ENCODE data around the gene COBLL1. TPM values are rescaled to one million over a fixed set of nuclear protein-coding genes. Genes with fewer than 3 reads are reported as not detected.
"Not testable (repeated sequence)": the region's sequence is repeated elsewhere in the genome, so short reads cannot be mapped to it uniquely, and the experiment has no call there.

Gene COBLL1
- total RNA-seq, 4 donors from 2014 or later, result 42.2 to 59.4 (median 45.2) TPM

DNA sequence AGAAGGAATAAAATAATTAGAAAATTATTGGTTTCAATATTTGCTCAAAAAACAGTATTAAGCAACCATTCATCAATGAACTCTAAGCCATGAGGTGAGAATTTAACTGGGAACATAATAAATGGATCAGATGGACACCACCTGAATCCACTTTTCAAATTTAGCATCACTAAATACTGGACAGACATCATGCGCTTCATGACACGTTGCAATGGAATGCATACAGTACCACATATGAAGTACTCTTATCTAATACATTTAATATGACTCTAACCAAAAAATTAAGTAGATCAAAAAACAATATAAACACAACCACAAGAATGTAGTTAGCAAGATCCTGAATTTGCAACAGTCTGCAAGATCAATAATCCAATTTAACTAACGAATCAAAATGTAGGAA, 76.6 kb downstream of the COBLL1 start:
- no peaks in the 10 kb centered on the region for H3K9me3 ChIP-seq
- TF ChIP-seq POLR2A (IDR thresholded peaks at IDR 0.05), result no peak
- H3K36me3 ChIP-seq, result no peaks in the 10 kb centered on the region
- H3K27me3 ChIP-seq, result no peaks in the 10 kb centered on the region
- DNase-seq, result no peak
- no peak overlapping the region for H3K27ac ChIP-seq
- H3K4me3 ChIP-seq, result no peak overlapping the region
- H3K4me1 ChIP-seq, result no peaks in the 10 kb centered on the region

DNA sequence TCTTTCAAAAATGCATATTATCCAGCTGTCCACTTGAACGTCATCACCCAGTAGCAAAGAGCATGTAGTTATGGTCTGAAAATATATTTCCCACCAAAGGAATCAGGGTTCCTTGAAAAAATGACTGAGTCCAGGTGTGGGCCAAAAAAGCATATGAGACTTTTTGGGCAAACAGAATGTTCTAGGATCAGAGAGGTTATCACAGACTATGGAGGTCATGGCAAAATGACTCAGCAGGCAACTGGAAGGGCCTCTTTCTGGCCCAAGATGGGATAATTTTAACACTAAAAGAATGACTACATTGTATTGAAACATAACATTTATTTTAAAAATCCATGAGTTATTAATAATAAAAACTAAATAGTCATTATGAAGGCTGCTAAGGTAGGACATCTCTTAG, 77.1 kb downstream of the COBLL1 start:
- Histone ChIP-seq H3K4me3 (no peak overlapping the region), H3K36me3 (no peaks in the 10 kb centered on the region), H3K4me1 (no peaks in the 10 kb centered on the region), H3K9me3 (no peaks in the 10 kb centered on the region), H3K27ac (no peak overlapping the region), H3K27me3 (no peaks in the 10 kb centered on the region)
- TF ChIP-seq, protein P1, sequence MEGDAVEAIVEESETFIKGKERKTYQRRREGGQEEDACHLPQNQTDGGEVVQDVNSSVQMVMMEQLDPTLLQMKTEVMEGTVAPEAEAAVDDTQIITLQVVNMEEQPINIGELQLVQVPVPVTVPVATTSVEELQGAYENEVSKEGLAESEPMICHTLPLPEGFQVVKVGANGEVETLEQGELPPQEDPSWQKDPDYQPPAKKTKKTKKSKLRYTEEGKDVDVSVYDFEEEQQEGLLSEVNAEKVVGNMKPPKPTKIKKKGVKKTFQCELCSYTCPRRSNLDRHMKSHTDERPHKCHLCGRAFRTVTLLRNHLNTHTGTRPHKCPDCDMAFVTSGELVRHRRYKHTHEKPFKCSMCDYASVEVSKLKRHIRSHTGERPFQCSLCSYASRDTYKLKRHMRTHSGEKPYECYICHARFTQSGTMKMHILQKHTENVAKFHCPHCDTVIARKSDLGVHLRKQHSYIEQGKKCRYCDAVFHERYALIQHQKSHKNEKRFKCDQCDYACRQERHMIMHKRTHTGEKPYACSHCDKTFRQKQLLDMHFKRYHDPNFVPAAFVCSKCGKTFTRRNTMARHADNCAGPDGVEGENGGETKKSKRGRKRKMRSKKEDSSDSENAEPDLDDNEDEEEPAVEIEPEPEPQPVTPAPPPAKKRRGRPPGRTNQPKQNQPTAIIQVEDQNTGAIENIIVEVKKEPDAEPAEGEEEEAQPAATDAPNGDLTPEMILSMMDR (IDR thresholded peaks at IDR 0.05), result no peak
- no peak for TF ChIP-seq POLR2A (IDR thresholded peaks at IDR 0.05)
- no peak for DNase-seq

DNA sequence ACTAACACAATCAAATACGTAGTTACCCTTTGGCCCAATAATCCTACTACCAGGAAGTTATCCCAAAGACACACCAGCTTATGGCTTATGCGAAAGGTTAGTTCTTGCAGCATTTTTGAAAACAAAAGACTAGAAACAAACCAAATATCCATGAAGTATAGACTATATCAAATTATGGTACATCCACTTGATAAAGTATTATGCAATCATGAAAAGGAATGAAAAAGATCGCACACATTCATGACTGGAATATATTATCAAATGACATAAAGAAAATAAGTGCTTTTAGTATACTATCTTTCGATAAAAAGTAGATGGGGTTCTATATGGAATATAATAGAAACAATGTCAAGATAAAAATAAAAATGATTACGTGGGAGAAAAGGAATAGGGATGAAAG, 78.2 kb downstream of the COBLL1 start:
- H3K4me1 ChIP-seq, result no peaks in the 10 kb centered on the region
- DNase-seq, result no peak

DNA sequence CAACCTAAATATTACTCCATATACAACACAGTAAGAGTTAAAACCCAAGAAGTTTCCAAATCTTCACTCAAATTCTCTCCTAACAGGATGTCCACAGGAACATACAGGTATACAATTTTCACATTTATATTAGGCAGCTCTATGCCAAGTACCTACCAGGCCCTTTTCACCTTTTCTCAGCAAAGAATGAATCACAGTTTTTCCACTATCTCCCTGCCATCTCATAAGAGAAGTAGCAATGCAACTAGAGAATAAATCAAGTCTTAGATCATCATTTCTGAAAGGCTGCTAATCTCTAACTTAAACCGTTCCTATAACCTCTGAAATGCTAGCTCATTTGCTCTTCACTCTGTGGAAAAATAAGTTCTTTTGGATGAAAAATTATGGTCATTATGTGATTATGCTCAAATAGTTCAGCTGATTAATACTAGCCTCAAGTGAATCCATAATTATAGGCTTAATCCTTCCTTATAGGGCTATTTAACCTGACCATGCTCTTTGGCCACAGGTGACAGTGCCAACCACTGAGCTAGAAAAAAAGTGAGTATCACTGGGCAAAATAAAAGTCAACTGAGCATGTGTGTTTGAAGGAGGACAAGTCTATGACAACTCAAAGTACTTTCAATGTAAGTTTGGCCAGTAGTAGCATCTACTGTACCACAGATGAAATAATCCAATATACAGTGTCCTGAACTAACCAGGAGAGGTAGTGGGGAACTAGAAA, 79.7 kb downstream of the COBLL1 start:
- no peaks in the 10 kb centered on the region for H3K36me3 ChIP-seq
- DNase-seq, result no peak

More for the DNA sequence above, 78.2 kb downstream of the COBLL1 start:
- H3K9me3 ChIP-seq, result no peaks in the 10 kb centered on the region
- H3K36me3 ChIP-seq, result no peaks in the 10 kb centered on the region
- H3K27me3 ChIP-seq, result no peaks in the 10 kb centered on the region
- no peak overlapping the region for H3K27ac ChIP-seq
- TF ChIP-seq, protein P1 (IDR thresholded peaks at IDR 0.05), result no peak
- no peak overlapping the region for H3K4me3 ChIP-seq

DNA sequence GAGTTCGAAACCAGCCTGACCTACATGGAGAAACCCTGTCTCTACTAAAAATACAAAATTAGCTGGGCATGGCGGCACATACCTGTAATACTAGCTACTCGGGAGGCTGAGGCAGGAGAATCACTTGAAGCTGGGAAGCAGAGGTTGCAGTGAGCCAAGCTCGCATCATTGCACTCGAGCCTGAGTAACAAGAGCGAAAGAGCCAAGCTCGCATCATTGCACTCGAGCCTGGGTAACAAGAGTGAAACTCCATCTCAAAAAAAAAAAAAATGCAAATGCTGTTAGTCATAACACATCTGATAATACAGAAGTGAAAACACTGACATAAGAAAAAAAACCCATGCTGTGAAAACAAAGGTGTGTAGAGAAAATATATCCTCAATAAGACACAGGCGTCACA, 80.4 kb downstream of the COBLL1 start:
- H3K27me3 ChIP-seq, H3K4me1 ChIP-seq, H3K9me3 ChIP-seq, H3K36me3 ChIP-seq: not testable (repeated sequence)
- Histone ChIP-seq H3K4me3 (peak overlapping the region in 2 of 4 donors; percentile 20 to 31), H3K27ac (peak overlapping the region in 2 of 4 donors; percentile 70 to 73)
- peak in 2 of 3 donors; percentile 76 to 83 for DNase-seq

More for the DNA sequence above, 79.7 kb downstream of the COBLL1 start:
- H3K4me3 ChIP-seq, result no peak overlapping the region
- H3K9me3 ChIP-seq, result no peaks in the 10 kb centered on the region
- H3K27me3 ChIP-seq, result no peaks in the 10 kb centered on the region
- H3K27ac ChIP-seq, result peak overlapping the region in 2 of 4 donors; percentile 63 to 73
- no peaks in the 10 kb centered on the region for H3K4me1 ChIP-seq
- TF ChIP-seq, protein P1 (IDR thresholded peaks at IDR 0.05), result no peak
- TF ChIP-seq POLR2A (IDR thresholded peaks at IDR 0.05), result no peak

DNA sequence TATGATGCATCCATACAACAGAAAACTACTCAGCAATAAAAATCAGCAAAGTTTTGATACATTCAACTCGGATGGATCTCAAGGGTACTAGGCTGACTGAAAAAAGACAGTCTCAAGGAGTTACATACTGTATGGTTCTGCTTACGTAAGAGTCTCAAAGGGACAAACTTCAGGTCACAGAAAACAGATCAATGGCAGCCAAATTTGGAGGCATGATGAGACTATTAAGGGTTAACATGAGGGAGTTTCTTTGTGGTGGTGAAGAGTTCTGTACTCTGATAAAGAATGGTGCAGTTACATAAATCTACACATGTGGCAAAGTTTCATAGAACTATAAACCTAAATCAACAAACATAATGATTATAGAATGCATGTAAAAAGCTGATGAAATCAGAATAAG, 81.4 kb downstream of the COBLL1 start:
- H3K9me3 ChIP-seq, result no peaks in the 10 kb centered on the region
- no peaks in the 10 kb centered on the region for H3K36me3 ChIP-seq
- no peaks in the 10 kb centered on the region for H3K27me3 ChIP-seq
- no peak for TF ChIP-seq POLR2A (IDR thresholded peaks at IDR 0.05)
- TF ChIP-seq, protein P1 (IDR thresholded peaks at IDR 0.05), result no peak
- no peak for DNase-seq
- H3K27ac ChIP-seq, result peak overlapping the region in 2 of 4 donors; percentile 70 to 73
- peak overlapping the region in 1 of 4 donors; percentile 31 for H3K4me3 ChIP-seq
- no peaks in the 10 kb centered on the region for H3K4me1 ChIP-seq
